ENCODE measurements around the gene CBX4. TPM values are rescaled to one million over a fixed set of nuclear protein-coding genes. Genes with fewer than 3 reads are reported as not detected.

Gene CBX4
- total RNA-seq, 1 donor from 2014 or later = 2.7 TPM

- no peak overlapping the region for H3K4me2 ChIP-seq
- H3K4me3 ChIP-seq = no peak overlapping the region
- no peak overlapping the region for H2AFZ ChIP-seq (replicated peaks)
- no peak overlapping the region for H3K27ac Mint-ChIP-seq
- H3K27me3 ChIP-seq = peaks cover 100% of the 10 kb centered on the region
- H4K20me1 ChIP-seq (ENCODE audit: low read depth) = no peaks in the 10 kb centered on the region
- H3K9me3 ChIP-seq (ENCODE audit: low read depth) = no peaks in the 10 kb centered on the region
- DNase-seq (ENCODE audit: low spot score) = no peak
- peaks cover 6% of the 10 kb centered on the region for H3K36me3 Mint-ChIP-seq
- no peaks in the 10 kb centered on the region for H3K4me1 Mint-ChIP-seq
- H3K4me3 Mint-ChIP-seq = no peak overlapping the region
- peaks cover 34% of the 10 kb centered on the region for H3K27me3 Mint-ChIP-seq (ENCODE audit: insufficient read depth, low read depth)
- TF ChIP-seq EZH2phosphoT487 (IDR thresholded peaks at IDR 0.05) (no peak), EZH2 (IDR thresholded peaks at IDR 0.05) (no peak), CTCF (IDR thresholded peaks at IDR 0.05) (no peak)
- H3K9ac ChIP-seq = no peak overlapping the region
- peaks cover 8% of the 10 kb centered on the region for H3K9me3 Mint-ChIP-seq
- no peak overlapping the region for H3K27ac ChIP-seq
- no peaks in the 10 kb centered on the region for H3K36me3 ChIP-seq
- no peaks in the 10 kb centered on the region for H3K79me2 ChIP-seq (ENCODE audit: low read depth)
- no peaks in the 10 kb centered on the region for H3F3A ChIP-seq (ENCODE audit: low read depth)
- H3K4me1 ChIP-seq = no peaks in the 10 kb centered on the region
These were observed 17.7 kb downstream of the CBX4 start for GRCh38 chr17:79821331-79822095.

GRCh38 chr17:79820959-79821330 is 18.3 kb downstream of the CBX4 start:
- no peak overlapping the region for H3K27ac Mint-ChIP-seq

GRCh38 chr17:79819534-79820276 is 19.5 kb downstream of the CBX4 start:
- H3K27me3 Mint-ChIP-seq (ENCODE audit: insufficient read depth, low read depth) = peaks cover 38% of the 10 kb centered on the region
- no peak overlapping the region for H3K27ac Mint-ChIP-seq
- peaks cover 3% of the 10 kb centered on the region for H3K4me1 Mint-ChIP-seq
- H3K79me2 ChIP-seq (ENCODE audit: low read depth) = no peaks in the 10 kb centered on the region
- peaks cover 8% of the 10 kb centered on the region for H3K9me3 Mint-ChIP-seq
- no peak overlapping the region for H3K4me2 ChIP-seq
- H3K9ac ChIP-seq = no peak overlapping the region
- H3K4me3 Mint-ChIP-seq = no peak overlapping the region
- H2AFZ ChIP-seq (replicated peaks) = no peak overlapping the region
- TF ChIP-seq EZH2 (IDR thresholded peaks at IDR 0.05) (no peak), EZH2phosphoT487 (IDR thresholded peaks at IDR 0.05) (peak; percentile 30), CTCF (IDR thresholded peaks at IDR 0.05) (no peak)
- H3K9me3 ChIP-seq (ENCODE audit: low read depth) = no peaks in the 10 kb centered on the region
- no peaks in the 10 kb centered on the region for H3F3A ChIP-seq (ENCODE audit: low read depth)
- no peak overlapping the region for H3K27ac ChIP-seq
- peaks cover 6% of the 10 kb centered on the region for H3K36me3 Mint-ChIP-seq
- DNase-seq (ENCODE audit: low spot score) = no peak
- H3K4me1 ChIP-seq = peaks cover 3% of the 10 kb centered on the region
- H3K4me3 ChIP-seq = no peak overlapping the region
- H3K36me3 ChIP-seq = no peaks in the 10 kb centered on the region
- H4K20me1 ChIP-seq (ENCODE audit: low read depth) = no peaks in the 10 kb centered on the region
- peaks cover 100% of the 10 kb centered on the region for H3K27me3 ChIP-seq

More at GRCh38 chr17:79820959-79821330, 18.3 kb downstream of the CBX4 start:
- Mint-ChIP-seq H3K9me3 (peaks cover 8% of the 10 kb centered on the region), H3K27me3 (ENCODE audit: insufficient read depth, low read depth) (peaks cover 37% of the 10 kb centered on the region), H3K36me3 (peaks cover 6% of the 10 kb centered on the region), H3K4me1 (peaks cover 2% of the 10 kb centered on the region), H3K4me3 (no peak overlapping the region)
- Histone ChIP-seq H3K9ac (no peak overlapping the region), H3K4me2 (no peak overlapping the region), H3K4me3 (no peak overlapping the region), H3F3A (ENCODE audit: low read depth) (no peaks in the 10 kb centered on the region), H3K79me2 (ENCODE audit: low read depth) (no peaks in the 10 kb centered on the region), H4K20me1 (ENCODE audit: low read depth) (no peaks in the 10 kb centered on the region), H3K27me3 (peaks cover 100% of the 10 kb centered on the region), H3K9me3 (ENCODE audit: low read depth) (no peaks in the 10 kb centered on the region), H2AFZ (replicated peaks) (no peak overlapping the region), H3K27ac (no peak overlapping the region), H3K36me3 (no peaks in the 10 kb centered on the region), H3K4me1 (no peaks in the 10 kb centered on the region)
- no peak for DNase-seq (ENCODE audit: low spot score)
- TF ChIP-seq EZH2phosphoT487 (IDR thresholded peaks at IDR 0.05) = no peak
- no peak for TF ChIP-seq EZH2 (IDR thresholded peaks at IDR 0.05)
- no peak for TF ChIP-seq CTCF (IDR thresholded peaks at IDR 0.05)
